Glutamatergic neuron (in vitro differentiated cells): Measurements from ENCODE around the gene ZDHHC8. TPM values are rescaled to one million over a fixed set of nuclear protein-coding genes. Genes with fewer than 3 reads are reported as not detected.

Source experiments
- DNase-seq: peaks from one replicate; pipeline ENCODE4 v3.0.0; 2022
- H3K27ac Mint-ChIP-seq: one replicate; pipeline ENCODE4 v1.8.0; 2020; ENCODE audit warnings: mild to moderate bottlenecking, mixed read lengths, inconsistent platforms; ENCODE audit not compliant: unreplicated experiment
- H3K27me3 Mint-ChIP-seq: one replicate; pipeline ENCODE4 v1.8.0; 2020; ENCODE audit warnings: mild to moderate bottlenecking, moderate library complexity, mixed read lengths, inconsistent platforms; ENCODE audit not compliant: unreplicated experiment
- H3K36me3 Mint-ChIP-seq: one replicate; pipeline ENCODE4 v1.8.0; 2020; ENCODE audit warnings: mild to moderate bottlenecking, mixed read lengths, inconsistent platforms; ENCODE audit not compliant: unreplicated experiment
- H3K4me1 Mint-ChIP-seq: one replicate; pipeline ENCODE4 v1.8.0; 2020; ENCODE audit warnings: mild to moderate bottlenecking, low read depth, mixed read lengths, inconsistent platforms; ENCODE audit not compliant: unreplicated experiment
- H3K4me3 Mint-ChIP-seq: one replicate; pipeline ENCODE4 v1.8.0; 2020; ENCODE audit warnings: mild to moderate bottlenecking, mixed read lengths, inconsistent platforms; ENCODE audit not compliant: unreplicated experiment
- H3K9me3 Mint-ChIP-seq: one replicate; pipeline ENCODE4 v1.8.0; 2020; ENCODE audit warnings: mild to moderate bottlenecking, moderate library complexity, mixed read lengths, inconsistent platforms; ENCODE audit not compliant: unreplicated experiment
- total RNA-seq: library from RNA; stranded (reverse); fragmentation: NEBNext Ultra II Directional; extraction: Animal tissue kit (Norgen Biotek cat#: 25700); gene quantifications from one replicate; pipeline ENCODE4 v1.2.1, GENCODE V29; 2021; ENCODE audit not compliant: unreplicated experiment
- TF ChIP-seq, protein P1 (sequence below): fragments of 200-600 bp; sonication (generic); IDR thresholded peaks from one replicate; pipeline ENCODE4 v1.5.0; 2021; ENCODE audit not compliant: partially characterized antibody, unreplicated experiment

ZDHHC8 gene
- total RNA-seq, 1 donor from 2014 or later: 119 TPM

- Mint-ChIP-seq H3K4me1 (peaks cover 2% of the 10 kb centered on the region), H3K4me3 (no peak overlapping the region), H3K27ac (no peak overlapping the region), H3K36me3 (no peaks in the 10 kb centered on the region), H3K9me3 (peaks cover 4% of the 10 kb centered on the region), H3K27me3 (peaks cover 2% of the 10 kb centered on the region)
- no peak for DNase-seq
- TF ChIP-seq, protein P1, sequence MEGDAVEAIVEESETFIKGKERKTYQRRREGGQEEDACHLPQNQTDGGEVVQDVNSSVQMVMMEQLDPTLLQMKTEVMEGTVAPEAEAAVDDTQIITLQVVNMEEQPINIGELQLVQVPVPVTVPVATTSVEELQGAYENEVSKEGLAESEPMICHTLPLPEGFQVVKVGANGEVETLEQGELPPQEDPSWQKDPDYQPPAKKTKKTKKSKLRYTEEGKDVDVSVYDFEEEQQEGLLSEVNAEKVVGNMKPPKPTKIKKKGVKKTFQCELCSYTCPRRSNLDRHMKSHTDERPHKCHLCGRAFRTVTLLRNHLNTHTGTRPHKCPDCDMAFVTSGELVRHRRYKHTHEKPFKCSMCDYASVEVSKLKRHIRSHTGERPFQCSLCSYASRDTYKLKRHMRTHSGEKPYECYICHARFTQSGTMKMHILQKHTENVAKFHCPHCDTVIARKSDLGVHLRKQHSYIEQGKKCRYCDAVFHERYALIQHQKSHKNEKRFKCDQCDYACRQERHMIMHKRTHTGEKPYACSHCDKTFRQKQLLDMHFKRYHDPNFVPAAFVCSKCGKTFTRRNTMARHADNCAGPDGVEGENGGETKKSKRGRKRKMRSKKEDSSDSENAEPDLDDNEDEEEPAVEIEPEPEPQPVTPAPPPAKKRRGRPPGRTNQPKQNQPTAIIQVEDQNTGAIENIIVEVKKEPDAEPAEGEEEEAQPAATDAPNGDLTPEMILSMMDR: no peak
Measured at GRCh38 chr22:20127869-20128618, 3.6 kb upstream of the ZDHHC8 start.

DNA sequence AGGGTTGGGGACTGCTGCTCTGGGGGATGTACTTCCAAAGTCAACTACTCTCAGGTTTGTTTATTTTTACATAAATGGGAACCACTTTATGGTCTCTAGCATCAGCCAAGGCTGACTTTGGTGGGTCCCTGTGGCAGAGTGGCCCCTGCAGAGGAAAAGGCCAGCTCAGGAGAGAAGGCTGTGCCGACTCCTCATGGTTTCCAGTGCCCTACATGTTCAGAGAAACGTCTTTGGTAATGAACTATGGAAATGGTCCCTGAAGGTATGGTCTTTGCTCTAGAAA is 3.0 kb upstream of the ZDHHC8 start:
- no peak overlapping the region for H3K27ac Mint-ChIP-seq
- no peak overlapping the region for H3K4me3 Mint-ChIP-seq
- peaks cover 6% of the 10 kb centered on the region for H3K27me3 Mint-ChIP-seq
- DNase-seq: no peak
- H3K4me1 Mint-ChIP-seq: peaks cover 2% of the 10 kb centered on the region
- TF ChIP-seq, protein P1: no peak
- H3K36me3 Mint-ChIP-seq: no peaks in the 10 kb centered on the region
- peaks cover 4% of the 10 kb centered on the region for H3K9me3 Mint-ChIP-seq

DNA sequence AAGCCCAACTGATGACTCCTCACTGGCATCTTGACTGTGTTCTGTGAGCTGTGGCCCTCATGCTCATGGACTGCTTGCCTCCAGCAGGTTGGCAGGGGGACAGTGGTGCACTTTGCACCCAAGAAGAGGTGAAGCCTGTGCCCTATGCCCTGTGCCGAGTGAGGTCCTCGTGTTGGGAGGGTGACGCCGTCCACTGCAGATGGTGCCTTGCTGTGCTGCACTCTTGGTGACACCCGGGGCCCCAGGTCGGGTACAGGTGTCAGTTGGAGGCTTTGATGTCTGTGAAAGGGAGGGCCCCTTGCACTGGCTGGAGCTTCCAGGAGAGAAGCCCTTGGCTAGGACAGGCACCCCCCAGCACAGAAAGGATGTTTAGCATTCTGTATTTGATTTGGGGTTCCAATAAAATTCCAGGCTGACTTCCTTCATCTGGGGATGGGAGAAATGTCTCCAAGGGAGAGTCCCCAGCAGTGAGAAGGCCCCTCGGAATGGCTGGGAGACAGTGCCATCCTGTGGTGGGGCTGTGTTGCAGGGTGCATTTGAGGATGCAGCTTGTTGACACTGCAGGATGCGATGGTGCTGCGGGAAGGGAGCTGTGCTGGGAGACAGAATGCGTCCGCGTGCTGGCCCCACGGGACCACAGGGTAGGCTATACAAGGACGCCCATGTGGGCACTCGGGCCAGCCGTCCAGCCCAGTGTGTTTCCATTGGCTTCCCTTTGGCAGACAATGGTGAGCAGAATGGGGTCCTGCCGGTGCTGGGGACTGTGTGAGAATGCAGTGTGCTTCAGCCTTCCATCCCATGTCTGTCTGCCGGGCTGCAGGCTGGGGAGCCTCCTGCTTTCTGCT is 2.5 kb upstream of the ZDHHC8 start:
- H3K9me3 Mint-ChIP-seq: peaks cover 4% of the 10 kb centered on the region
- peaks cover 2% of the 10 kb centered on the region for H3K4me1 Mint-ChIP-seq
- H3K36me3 Mint-ChIP-seq: no peaks in the 10 kb centered on the region
- TF ChIP-seq, protein P1: no peak
- DNase-seq: peak; percentile 54
- peaks cover 6% of the 10 kb centered on the region for H3K27me3 Mint-ChIP-seq
- no peak overlapping the region for H3K27ac Mint-ChIP-seq
- no peak overlapping the region for H3K4me3 Mint-ChIP-seq

DNA sequence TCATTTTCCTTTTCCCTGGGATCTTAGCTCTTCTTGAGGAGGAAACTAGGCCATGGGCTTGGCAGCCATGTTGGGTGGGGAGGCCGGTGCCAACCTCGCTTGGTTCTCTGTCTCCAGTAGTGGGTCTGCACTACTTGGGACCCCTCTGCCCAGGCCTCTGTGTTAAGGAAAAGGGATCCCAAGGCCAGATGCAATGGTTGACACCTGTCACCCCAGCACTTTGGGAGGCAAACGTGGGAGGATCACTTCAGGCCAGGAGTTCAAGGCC is 1.9 kb upstream of the ZDHHC8 start:
- no peak overlapping the region for H3K4me3 Mint-ChIP-seq
- H3K27ac Mint-ChIP-seq: no peak overlapping the region
- H3K4me1 Mint-ChIP-seq: peaks cover 2% of the 10 kb centered on the region
- peaks cover 4% of the 10 kb centered on the region for H3K9me3 Mint-ChIP-seq
- peaks cover 6% of the 10 kb centered on the region for H3K27me3 Mint-ChIP-seq
- no peak for DNase-seq
- TF ChIP-seq, protein P1: no peak
- H3K36me3 Mint-ChIP-seq: no peaks in the 10 kb centered on the region

DNA sequence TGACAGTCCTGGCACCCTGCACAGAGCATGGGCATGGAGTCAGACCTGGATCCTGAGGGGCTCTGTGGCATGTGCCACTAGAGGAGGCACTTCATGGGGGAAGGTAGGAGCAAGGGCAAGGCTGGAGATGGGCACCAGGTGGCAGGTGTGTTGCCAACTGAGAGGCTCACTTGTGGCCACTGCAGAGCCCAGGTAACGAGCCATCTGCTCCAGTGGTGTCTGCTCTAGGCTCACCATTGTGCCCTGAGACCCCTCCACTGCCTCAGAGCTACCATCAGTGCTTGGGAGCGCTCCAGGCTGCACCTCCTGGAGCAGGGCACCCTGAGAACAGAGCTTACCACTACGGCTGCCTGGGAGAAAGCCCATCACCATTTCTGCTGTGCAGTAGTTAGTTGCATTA is 1.3 kb upstream of the ZDHHC8 start:
- peak overlapping the region; percentile 48 for H3K27ac Mint-ChIP-seq
- peaks cover 4% of the 10 kb centered on the region for H3K9me3 Mint-ChIP-seq
- H3K27me3 Mint-ChIP-seq: peaks cover 6% of the 10 kb centered on the region
- TF ChIP-seq, protein P1: no peak
- peaks cover 2% of the 10 kb centered on the region for H3K4me1 Mint-ChIP-seq
- H3K36me3 Mint-ChIP-seq: no peaks in the 10 kb centered on the region
- no peak for DNase-seq
- H3K4me3 Mint-ChIP-seq: no peak overlapping the region
